ENCODE results near the gene ABCC1. TPM values are rescaled to one million over a fixed set of nuclear protein-coding genes. Genes with fewer than 3 reads are reported as not detected.

ABCC1 gene
- total and polyA plus RNA-seq, 2 of the 8 experiments (the other 6 are each of a cell fraction or from before 2014, with no cell fraction given), result 42.6 to 66.8 TPM

GRCh38 chr16:15928261-15929104 lies 20.9 kb upstream of the ABCC1 start (continued):
- no peak for TF ChIP-seq HDAC2 (IDR thresholded peaks at IDR 0.05; ENCODE audit: borderline replicate concordance in 1 of 2, low read depth in 2 of 2, low read length in 2 of 2)
- TF ChIP-seq, protein P1, sequence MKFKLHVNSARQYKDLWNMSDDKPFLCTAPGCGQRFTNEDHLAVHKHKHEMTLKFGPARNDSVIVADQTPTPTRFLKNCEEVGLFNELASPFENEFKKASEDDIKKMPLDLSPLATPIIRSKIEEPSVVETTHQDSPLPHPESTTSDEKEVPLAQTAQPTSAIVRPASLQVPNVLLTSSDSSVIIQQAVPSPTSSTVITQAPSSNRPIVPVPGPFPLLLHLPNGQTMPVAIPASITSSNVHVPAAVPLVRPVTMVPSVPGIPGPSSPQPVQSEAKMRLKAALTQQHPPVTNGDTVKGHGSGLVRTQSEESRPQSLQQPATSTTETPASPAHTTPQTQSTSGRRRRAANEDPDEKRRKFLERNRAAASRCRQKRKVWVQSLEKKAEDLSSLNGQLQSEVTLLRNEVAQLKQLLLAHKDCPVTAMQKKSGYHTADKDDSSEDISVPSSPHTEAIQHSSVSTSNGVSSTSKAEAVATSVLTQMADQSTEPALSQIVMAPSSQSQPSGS (IDR thresholded peaks at IDR 0.05; ENCODE audit: low read length), result no peak
- no peak for TF ChIP-seq JUND (IDR thresholded peaks at IDR 0.05; ENCODE audit: low read length)
- no peak for TF ChIP-seq KDM1A (IDR thresholded peaks at IDR 0.05; ENCODE audit: borderline replicate concordance, low read length)
- no peak for TF ChIP-seq MAX (IDR thresholded peaks at IDR 0.05)
- TF ChIP-seq POU5F1 (IDR thresholded peaks at IDR 0.05; ENCODE audit: low read depth, low read length), result no peak
- TF ChIP-seq ATF3 (IDR thresholded peaks at IDR 0.05; ENCODE audit: insufficient read depth, low read depth, low read length), result no peak
- TF ChIP-seq MAFK (IDR thresholded peaks at IDR 0.05; ENCODE audit: low read depth, low read length), result no peak
- no peak for TF ChIP-seq SIN3A (conservative IDR thresholded peaks at IDR 0.05 in 1 of 2, IDR thresholded peaks at IDR 0.05 in 1 of 2; ENCODE audit: low read depth in 1 of 2, low read length in 2 of 2)
- TF ChIP-seq GABPA (IDR thresholded peaks at IDR 0.05; ENCODE audit: borderline replicate concordance, insufficient read depth, low read length), result no peak
